Measurements from ENCODE around the gene FGF12.

The FGF12 gene

DNA sequence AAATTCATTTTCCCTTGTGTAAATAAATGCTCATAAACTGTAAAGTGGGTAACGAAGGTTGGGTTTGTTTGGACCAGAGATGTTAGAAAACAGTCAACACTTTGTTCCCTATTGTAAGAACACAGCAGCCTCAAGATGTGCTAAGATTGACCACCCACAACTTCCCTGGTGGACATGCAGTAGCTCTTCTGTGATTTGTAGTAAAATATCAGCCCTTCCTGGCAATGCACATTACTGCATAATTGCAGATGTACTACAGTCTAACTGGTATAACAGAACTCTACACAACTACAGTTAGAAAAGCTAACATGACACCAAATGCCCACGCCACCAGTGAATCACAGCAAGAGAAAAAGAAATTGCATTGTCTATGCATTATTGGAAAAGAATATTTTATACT is 129.4 kb downstream of the FGF12 start:
- H3K4me2 ChIP-seq (ENCODE audit: low read depth, low read length, poor library complexity, severe bottlenecking): no peak overlapping the region
- TF ChIP-seq EZH2phosphoT487 (conservative IDR thresholded peaks at IDR 0.05; ENCODE audit: low read length): no peak
- TF ChIP-seq, protein P1, sequence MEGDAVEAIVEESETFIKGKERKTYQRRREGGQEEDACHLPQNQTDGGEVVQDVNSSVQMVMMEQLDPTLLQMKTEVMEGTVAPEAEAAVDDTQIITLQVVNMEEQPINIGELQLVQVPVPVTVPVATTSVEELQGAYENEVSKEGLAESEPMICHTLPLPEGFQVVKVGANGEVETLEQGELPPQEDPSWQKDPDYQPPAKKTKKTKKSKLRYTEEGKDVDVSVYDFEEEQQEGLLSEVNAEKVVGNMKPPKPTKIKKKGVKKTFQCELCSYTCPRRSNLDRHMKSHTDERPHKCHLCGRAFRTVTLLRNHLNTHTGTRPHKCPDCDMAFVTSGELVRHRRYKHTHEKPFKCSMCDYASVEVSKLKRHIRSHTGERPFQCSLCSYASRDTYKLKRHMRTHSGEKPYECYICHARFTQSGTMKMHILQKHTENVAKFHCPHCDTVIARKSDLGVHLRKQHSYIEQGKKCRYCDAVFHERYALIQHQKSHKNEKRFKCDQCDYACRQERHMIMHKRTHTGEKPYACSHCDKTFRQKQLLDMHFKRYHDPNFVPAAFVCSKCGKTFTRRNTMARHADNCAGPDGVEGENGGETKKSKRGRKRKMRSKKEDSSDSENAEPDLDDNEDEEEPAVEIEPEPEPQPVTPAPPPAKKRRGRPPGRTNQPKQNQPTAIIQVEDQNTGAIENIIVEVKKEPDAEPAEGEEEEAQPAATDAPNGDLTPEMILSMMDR (IDR thresholded peaks at IDR 0.05; ENCODE audit: insufficient read depth, low read length, poor library complexity, severe bottlenecking): no peak
- H3K36me3 ChIP-seq (ENCODE audit: low read length): no peaks in the 10 kb centered on the region
- H3K27me3 ChIP-seq (ENCODE audit: low read length): no peaks in the 10 kb centered on the region
- no peak overlapping the region for H3K9ac ChIP-seq (ENCODE audit: low read length)
- no peak overlapping the region for H3K27ac ChIP-seq (ENCODE audit: low read depth, low read length)
- H4K20me1 ChIP-seq (ENCODE audit: low read depth, low read length): no peaks in the 10 kb centered on the region
- no peaks in the 10 kb centered on the region for H3K9me2 ChIP-seq (replicated peaks; ENCODE audit: insufficient read depth, low read length)
- no peak overlapping the region for H3K4me3 ChIP-seq (ENCODE audit: insufficient read depth, low read length, poor library complexity, severe bottlenecking)
- H3K79me2 ChIP-seq (ENCODE audit: insufficient read depth, low read length): no peaks in the 10 kb centered on the region
- H3F3A ChIP-seq (ENCODE audit: insufficient read depth): no peaks in the 10 kb centered on the region
- no peaks in the 10 kb centered on the region for H3K9me3 ChIP-seq (ENCODE audit: insufficient read depth, low read length)
- no peak overlapping the region for H2AFZ ChIP-seq (ENCODE audit: low read depth, low read length, severe bottlenecking)

DNA sequence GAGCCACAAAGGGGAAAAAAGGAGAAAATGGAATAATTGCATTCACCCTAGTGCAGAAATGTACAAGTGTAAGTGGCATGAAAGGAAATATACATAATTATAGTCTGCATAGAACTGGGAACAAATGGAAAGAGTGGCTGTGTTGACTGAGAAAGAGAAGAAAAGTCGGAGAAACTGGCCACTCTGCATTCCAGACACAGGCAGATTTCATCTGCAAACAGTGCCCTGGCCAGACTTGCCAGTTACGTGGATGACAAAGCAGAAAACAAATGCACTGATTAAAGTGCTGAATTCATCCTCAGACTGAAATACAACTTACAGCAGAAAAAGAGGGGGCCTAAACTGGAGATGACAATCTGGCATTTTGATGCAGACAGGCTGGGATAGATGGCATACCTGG is 129.8 kb downstream of the FGF12 start:
- no peaks in the 10 kb centered on the region for H3F3A ChIP-seq (ENCODE audit: insufficient read depth)

DNA sequence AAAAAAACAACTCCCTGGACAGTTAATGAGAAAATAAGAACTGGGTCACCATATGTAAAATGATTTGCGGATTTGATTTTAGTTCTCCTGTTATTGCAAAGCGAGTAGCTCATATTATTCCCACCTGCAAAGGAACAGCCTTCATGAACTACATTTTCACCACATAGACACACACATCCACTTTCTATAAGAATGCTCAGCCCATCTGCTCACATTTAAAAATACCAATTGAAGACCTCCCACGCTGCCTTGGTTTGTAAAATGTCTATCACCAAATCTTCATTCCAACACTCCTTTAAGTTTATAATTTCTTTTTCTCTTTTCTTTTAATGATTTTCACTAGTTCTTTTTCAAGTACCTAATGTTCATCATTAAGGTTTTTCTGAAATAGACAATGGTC is 148.6 kb downstream of the FGF12 start:
- Histone ChIP-seq H2AFZ (ENCODE audit: low read depth, low read length, severe bottlenecking) (no peak overlapping the region), H3K36me3 (ENCODE audit: low read length) (no peaks in the 10 kb centered on the region)
- TF ChIP-seq, protein P1 (IDR thresholded peaks at IDR 0.05; ENCODE audit: insufficient read depth, low read length, poor library complexity, severe bottlenecking): no peak
- TF ChIP-seq EZH2phosphoT487 (conservative IDR thresholded peaks at IDR 0.05; ENCODE audit: low read length): no peak

More for the DNA sequence above, 129.8 kb downstream of the FGF12 start:
- Histone ChIP-seq H4K20me1 (ENCODE audit: low read depth, low read length) (no peaks in the 10 kb centered on the region), H3K9me3 (ENCODE audit: insufficient read depth, low read length) (no peaks in the 10 kb centered on the region), H3K36me3 (ENCODE audit: low read length) (no peaks in the 10 kb centered on the region), H3K4me3 (ENCODE audit: insufficient read depth, low read length, poor library complexity, severe bottlenecking) (no peak overlapping the region), H3K9ac (ENCODE audit: low read length) (no peak overlapping the region), H2AFZ (ENCODE audit: low read depth, low read length, severe bottlenecking) (no peak overlapping the region), H3K27me3 (ENCODE audit: low read length) (no peaks in the 10 kb centered on the region), H3K79me2 (ENCODE audit: insufficient read depth, low read length) (no peaks in the 10 kb centered on the region), H3K27ac (ENCODE audit: low read depth, low read length) (no peak overlapping the region), H3K4me2 (ENCODE audit: low read depth, low read length, poor library complexity, severe bottlenecking) (no peak overlapping the region), H3K9me2 (replicated peaks; ENCODE audit: insufficient read depth, low read length) (no peaks in the 10 kb centered on the region)
- TF ChIP-seq, protein P1 (IDR thresholded peaks at IDR 0.05; ENCODE audit: insufficient read depth, low read length, poor library complexity, severe bottlenecking): no peak
- TF ChIP-seq EZH2phosphoT487 (conservative IDR thresholded peaks at IDR 0.05; ENCODE audit: low read length): no peak

More for the DNA sequence above, 148.6 kb downstream of the FGF12 start:
- H3K27me3 ChIP-seq (ENCODE audit: low read length): no peaks in the 10 kb centered on the region
- no peaks in the 10 kb centered on the region for H3K79me2 ChIP-seq (ENCODE audit: insufficient read depth, low read length)
- H3F3A ChIP-seq (ENCODE audit: insufficient read depth): no peaks in the 10 kb centered on the region
- H4K20me1 ChIP-seq (ENCODE audit: low read depth, low read length): no peaks in the 10 kb centered on the region
- no peak overlapping the region for H3K27ac ChIP-seq (ENCODE audit: low read depth, low read length)
- H3K9me3 ChIP-seq (ENCODE audit: insufficient read depth, low read length): no peaks in the 10 kb centered on the region
- no peaks in the 10 kb centered on the region for H3K9me2 ChIP-seq (replicated peaks; ENCODE audit: insufficient read depth, low read length)
- H3K9ac ChIP-seq (ENCODE audit: low read length): no peak overlapping the region
- no peak overlapping the region for H3K4me2 ChIP-seq (ENCODE audit: low read depth, low read length, poor library complexity, severe bottlenecking)
- H3K4me3 ChIP-seq (ENCODE audit: insufficient read depth, low read length, poor library complexity, severe bottlenecking): no peak overlapping the region

All from SU-DHL-6 (cell line).